ENCODE data around the gene DUSP23. TPM values are rescaled to one million over a fixed set of nuclear protein-coding genes. Genes with fewer than 3 reads are reported as not detected.

The DUSP23 gene
- polyA plus RNA-seq, 1 donor from 2014 or later = 5.4 TPM

GRCh38 chr1:159763686-159764085 is 17.1 kb upstream of the DUSP23 start:
- H3K4me3 ChIP-seq (ENCODE audit: low read length) = no peak overlapping the region
- no peak overlapping the region for H3K9ac ChIP-seq (ENCODE audit: low read length)
- H4K20me1 ChIP-seq (ENCODE audit: insufficient read depth) = no peaks in the 10 kb centered on the region
- H3K9me3 ChIP-seq (ENCODE audit: low read length) = no peaks in the 10 kb centered on the region
- H2AFZ ChIP-seq (ENCODE audit: low read depth, low read length) = no peak overlapping the region
- no peaks in the 10 kb centered on the region for H3K27me3 ChIP-seq (ENCODE audit: insufficient read depth, low read depth, low read length)
- no peaks in the 10 kb centered on the region for H3F3A ChIP-seq (ENCODE audit: insufficient read depth, low read length, poor library complexity, severe bottlenecking)
- no peaks in the 10 kb centered on the region for H3K36me3 ChIP-seq (ENCODE audit: insufficient read depth, low read length)
- no peak overlapping the region for H3K27ac ChIP-seq (ENCODE audit: low read length)
- no peaks in the 10 kb centered on the region for H3K9me2 ChIP-seq (ENCODE audit: insufficient read depth, low read length)
- no peak for TF ChIP-seq EZH2 (IDR thresholded peaks at IDR 0.05; ENCODE audit: borderline replicate concordance, insufficient read depth, low read length, poor library complexity, severe bottlenecking)
- no peak for TF ChIP-seq EP300 (conservative IDR thresholded peaks at IDR 0.05; ENCODE audit: poor library complexity, severe bottlenecking)
- no peak for TF ChIP-seq REST (IDR thresholded peaks at IDR 0.05; ENCODE audit: borderline replicate concordance)
- TF ChIP-seq POLR2AphosphoS5 (IDR thresholded peaks at IDR 0.05) = no peak
- no peak for TF ChIP-seq MXI1 (conservative IDR thresholded peaks at IDR 0.05; ENCODE audit: poor library complexity, severe bottlenecking)
- TF ChIP-seq, protein P1, sequence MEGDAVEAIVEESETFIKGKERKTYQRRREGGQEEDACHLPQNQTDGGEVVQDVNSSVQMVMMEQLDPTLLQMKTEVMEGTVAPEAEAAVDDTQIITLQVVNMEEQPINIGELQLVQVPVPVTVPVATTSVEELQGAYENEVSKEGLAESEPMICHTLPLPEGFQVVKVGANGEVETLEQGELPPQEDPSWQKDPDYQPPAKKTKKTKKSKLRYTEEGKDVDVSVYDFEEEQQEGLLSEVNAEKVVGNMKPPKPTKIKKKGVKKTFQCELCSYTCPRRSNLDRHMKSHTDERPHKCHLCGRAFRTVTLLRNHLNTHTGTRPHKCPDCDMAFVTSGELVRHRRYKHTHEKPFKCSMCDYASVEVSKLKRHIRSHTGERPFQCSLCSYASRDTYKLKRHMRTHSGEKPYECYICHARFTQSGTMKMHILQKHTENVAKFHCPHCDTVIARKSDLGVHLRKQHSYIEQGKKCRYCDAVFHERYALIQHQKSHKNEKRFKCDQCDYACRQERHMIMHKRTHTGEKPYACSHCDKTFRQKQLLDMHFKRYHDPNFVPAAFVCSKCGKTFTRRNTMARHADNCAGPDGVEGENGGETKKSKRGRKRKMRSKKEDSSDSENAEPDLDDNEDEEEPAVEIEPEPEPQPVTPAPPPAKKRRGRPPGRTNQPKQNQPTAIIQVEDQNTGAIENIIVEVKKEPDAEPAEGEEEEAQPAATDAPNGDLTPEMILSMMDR (IDR thresholded peaks at IDR 0.05; ENCODE audit: poor library complexity, severe bottlenecking) = no peak
- no peak for TF ChIP-seq SMC3 (conservative IDR thresholded peaks at IDR 0.05; ENCODE audit: poor library complexity)
- no peak for TF ChIP-seq TAF1 (IDR thresholded peaks at IDR 0.05; ENCODE audit: low read depth)
- TF ChIP-seq RAD21 (conservative IDR thresholded peaks at IDR 0.05) = no peak
- no peaks in the 10 kb centered on the region for H3K79me2 ChIP-seq (replicated peaks; ENCODE audit: insufficient read depth, low read length)
- no peak overlapping the region for H3K4me2 ChIP-seq (ENCODE audit: low read length)

- no peak overlapping the region for H3K4me2 ChIP-seq (ENCODE audit: low read length)
- H3K9me2 ChIP-seq (ENCODE audit: insufficient read depth, low read length) = no peaks in the 10 kb centered on the region
- no peak overlapping the region for H2AFZ ChIP-seq (ENCODE audit: low read depth, low read length)
- no peaks in the 10 kb centered on the region for H3F3A ChIP-seq (ENCODE audit: insufficient read depth, low read length, poor library complexity, severe bottlenecking)
- TF ChIP-seq POLR2AphosphoS5 (IDR thresholded peaks at IDR 0.05) = no peak
- no peak for TF ChIP-seq TAF1 (IDR thresholded peaks at IDR 0.05; ENCODE audit: low read depth)
- no peak for TF ChIP-seq MXI1 (conservative IDR thresholded peaks at IDR 0.05; ENCODE audit: poor library complexity, severe bottlenecking)
- TF ChIP-seq EZH2 (IDR thresholded peaks at IDR 0.05; ENCODE audit: borderline replicate concordance, insufficient read depth, low read length, poor library complexity, severe bottlenecking) = no peak
- no peak for TF ChIP-seq SMC3 (conservative IDR thresholded peaks at IDR 0.05; ENCODE audit: poor library complexity)
- no peak for TF ChIP-seq EP300 (conservative IDR thresholded peaks at IDR 0.05; ENCODE audit: poor library complexity, severe bottlenecking)
- no peak for TF ChIP-seq REST (IDR thresholded peaks at IDR 0.05; ENCODE audit: borderline replicate concordance)
- TF ChIP-seq, protein P1 (IDR thresholded peaks at IDR 0.05; ENCODE audit: poor library complexity, severe bottlenecking) = no peak
- TF ChIP-seq RAD21 (conservative IDR thresholded peaks at IDR 0.05) = no peak
- no peaks in the 10 kb centered on the region for H3K9me3 ChIP-seq (ENCODE audit: low read length)
- H3K36me3 ChIP-seq (ENCODE audit: insufficient read depth, low read length) = no peaks in the 10 kb centered on the region
- no peak overlapping the region for H3K9ac ChIP-seq (ENCODE audit: low read length)
- H4K20me1 ChIP-seq (ENCODE audit: insufficient read depth) = no peaks in the 10 kb centered on the region
- no peaks in the 10 kb centered on the region for H3K27me3 ChIP-seq (ENCODE audit: insufficient read depth, low read depth, low read length)
- H3K27ac ChIP-seq (ENCODE audit: low read length) = no peak overlapping the region
- no peak overlapping the region for H3K4me3 ChIP-seq (ENCODE audit: low read length)
- no peaks in the 10 kb centered on the region for H3K79me2 ChIP-seq (replicated peaks; ENCODE audit: insufficient read depth, low read length)
These were observed 15.0 kb upstream of the DUSP23 start for GRCh38 chr1:159765806-159766205.

All from neural cell (in vitro differentiated cells).